ENCODE data around the gene SOX15. TPM values are rescaled to one million over a fixed set of nuclear protein-coding genes. Genes with fewer than 3 reads are reported as not detected.

SOX15 gene
- total RNA-seq, 2 donors from 2014 or later, result 5.6 to 11.5 TPM

DNA sequence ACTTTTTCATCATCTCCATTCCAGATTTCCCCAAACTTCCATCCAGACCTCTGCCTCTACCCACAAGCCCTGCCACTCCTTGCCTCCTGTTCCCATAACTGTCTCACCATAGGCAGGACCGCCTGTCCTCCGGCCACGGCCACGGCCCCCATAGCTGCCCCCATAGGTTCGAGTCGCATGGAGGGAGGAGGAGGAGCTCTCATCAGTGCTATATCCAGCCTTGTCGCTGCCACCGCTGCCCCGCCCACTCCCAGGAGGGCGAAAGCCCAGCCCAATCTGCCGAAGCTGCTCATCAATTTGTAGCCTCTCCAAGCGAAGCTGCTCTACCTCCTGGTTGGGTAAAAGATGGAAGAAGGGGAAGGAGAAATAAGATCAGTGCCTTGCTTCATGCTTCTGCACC, 3.4 kb upstream of the SOX15 start:
- Histone ChIP-seq H3K27ac (no peak overlapping the region), H3K9me3 (no peaks in the 10 kb centered on the region), H3K4me1 (peaks cover 0 to 18% of the 10 kb centered on the region in 2 donors), H3K4me3 (no peak overlapping the region), H3K36me3 (peaks cover 73% of the 10 kb centered on the region), H3K27me3 (no peaks in the 10 kb centered on the region)
- no peak for TF ChIP-seq CTCF (IDR thresholded peaks at IDR 0.05)
- no peak for DNase-seq (ENCODE audit: low spot score)

DNA sequence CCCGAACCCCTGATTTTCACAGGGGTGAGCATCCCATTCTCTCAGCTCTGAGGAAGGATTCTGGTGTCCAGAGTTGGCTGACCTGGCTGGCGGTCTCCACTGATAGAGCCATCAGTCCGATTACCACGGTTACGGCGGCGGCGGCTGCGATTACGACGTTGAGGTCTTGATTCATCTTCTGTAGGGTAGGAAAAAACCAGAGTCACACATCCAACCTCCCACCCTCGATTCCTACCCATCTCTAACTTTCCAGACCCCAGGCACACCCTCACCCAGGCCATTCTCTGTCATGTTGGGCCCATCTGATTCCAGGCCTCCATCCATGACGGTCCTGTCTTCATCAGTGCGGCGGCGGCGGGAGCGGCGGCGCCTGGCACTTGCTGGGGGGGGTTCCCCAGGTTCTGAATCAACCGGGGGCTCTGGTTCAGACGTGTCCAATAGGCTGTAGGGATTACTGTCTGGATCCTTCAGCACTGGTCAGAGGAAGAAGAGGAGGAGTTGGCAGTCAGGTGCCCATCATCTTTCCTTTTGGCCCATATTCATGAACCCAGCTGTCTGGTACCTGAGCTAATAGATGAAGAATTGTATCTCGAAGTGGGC, 2.6 kb upstream of the SOX15 start:
- Histone ChIP-seq H3K27ac (no peak overlapping the region), H3K4me3 (no peak overlapping the region), H3K4me1 (peaks cover 0 to 26% of the 10 kb centered on the region in 2 donors), H3K9me3 (no peaks in the 10 kb centered on the region), H3K36me3 (peaks cover 68% of the 10 kb centered on the region), H3K27me3 (no peaks in the 10 kb centered on the region)
- no peak for DNase-seq (ENCODE audit: low spot score)
- no peak for TF ChIP-seq CTCF (IDR thresholded peaks at IDR 0.05)

- H3K27me3 ChIP-seq, result no peaks in the 10 kb centered on the region
- TF ChIP-seq CTCF (IDR thresholded peaks at IDR 0.05), result no peak
- no peaks in the 10 kb centered on the region for H3K9me3 ChIP-seq
- H3K4me3 ChIP-seq, result no peak overlapping the region
- H3K36me3 ChIP-seq, result peaks cover 59% of the 10 kb centered on the region
- H3K4me1 ChIP-seq, result peaks cover 0 to 35% of the 10 kb centered on the region in 2 donors
- DNase-seq (ENCODE audit: low spot score), result no peak
- no peak overlapping the region for H3K27ac ChIP-seq
Observed at GRCh38 chr17:7591596-7591995, 1.7 kb upstream of the SOX15 start.

DNA sequence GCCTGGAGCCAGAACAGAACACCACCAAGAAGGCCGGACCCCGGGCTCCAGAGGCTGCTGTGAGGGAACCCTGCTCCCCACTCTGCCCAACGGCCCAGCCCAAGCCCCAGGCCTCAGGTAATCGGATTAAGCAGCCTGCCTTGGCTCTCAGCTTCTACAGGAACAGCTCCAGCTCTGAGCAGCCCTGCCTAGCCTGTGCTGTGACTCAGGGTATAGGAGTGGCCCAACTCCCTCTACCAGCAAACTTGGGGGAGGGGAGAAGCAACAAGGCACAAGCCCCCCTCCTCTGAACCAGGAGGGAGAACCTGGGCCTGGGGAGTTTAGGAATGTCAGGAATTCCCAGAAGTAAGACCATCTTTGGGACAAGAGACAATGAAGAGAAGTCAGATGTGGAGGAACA, 849 bp upstream of the SOX15 start:
- Histone ChIP-seq H3K4me3 (no peak overlapping the region), H3K27ac (no peak overlapping the region), H3K27me3 (no peaks in the 10 kb centered on the region), H3K4me1 (peaks cover 0 to 36% of the 10 kb centered on the region in 2 donors), H3K36me3 (peaks cover 51% of the 10 kb centered on the region), H3K9me3 (no peaks in the 10 kb centered on the region)
- no peak for TF ChIP-seq CTCF (IDR thresholded peaks at IDR 0.05)
- DNase-seq (ENCODE audit: low spot score), result no peak

DNA sequence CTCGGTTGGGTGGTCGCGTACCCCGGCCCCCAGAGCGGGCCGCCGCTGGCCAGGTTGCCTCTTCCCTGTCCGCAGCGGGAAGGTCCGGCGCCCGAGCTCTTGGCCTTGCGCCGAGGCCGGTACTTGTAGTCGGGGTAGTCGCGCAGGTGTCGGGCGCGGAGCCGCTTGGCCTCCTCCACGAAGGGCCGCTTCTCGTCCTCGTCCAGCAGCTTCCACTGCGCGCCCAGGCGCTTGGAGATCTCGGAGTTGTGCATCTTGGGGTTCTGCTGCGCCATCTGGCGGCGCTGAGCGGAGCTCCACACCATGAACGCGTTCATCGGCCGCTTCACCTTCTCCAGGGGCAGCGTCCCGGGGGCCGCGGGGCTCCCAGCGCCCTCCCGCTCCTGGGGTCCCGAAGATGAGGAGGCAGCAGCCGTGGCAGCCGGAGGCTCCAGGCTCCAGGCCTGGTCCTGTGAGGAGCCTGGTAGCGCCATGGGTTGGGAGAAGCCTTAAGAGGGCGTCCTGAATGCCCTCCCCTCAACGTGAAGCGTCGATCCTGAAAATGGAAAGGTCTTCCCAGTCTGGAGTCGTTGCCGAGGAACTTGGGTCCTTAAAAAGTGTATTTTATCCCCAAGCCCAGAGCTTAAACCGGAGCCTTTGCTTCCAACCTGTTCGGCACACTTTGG, 558 bp downstream of the SOX15 start:
- Histone ChIP-seq H3K4me3 (peak overlapping the region; percentile 45 to 52), H3K9me3 (no peaks in the 10 kb centered on the region), H3K36me3 (peaks cover 37% of the 10 kb centered on the region), H3K27ac (peak overlapping the region; percentile 77 to 81), H3K4me1 (peaks cover 0 to 50% of the 10 kb centered on the region in 2 donors), H3K27me3 (no peaks in the 10 kb centered on the region)
- peak; percentile 72 to 94 for TF ChIP-seq CTCF (IDR thresholded peaks at IDR 0.05)
- peak; percentile 89 for DNase-seq (ENCODE audit: low spot score)
